A673 (cell line): ENCODE data around the gene NRP2.

Source experiments
- CTCF ChIP-seq: fragments of 300-800, 200-600 bp; sonication (generic); conservative IDR thresholded peaks from 2 replicates; pipeline ENCODE4 v1.5.1; 2017; ENCODE audit warnings: low read depth, mild to moderate bottlenecking, antibody characterized with exemption, low read length, moderate library complexity, mixed read lengths
- EZH2 ChIP-seq: fragments of 200-600 bp; sonication (generic); IDR thresholded peaks from 2 replicates; pipeline ENCODE4 v1.6.1; 2017; ENCODE audit warnings: borderline replicate concordance, low read depth, mild to moderate bottlenecking, mixed read lengths, antibody characterized with exemption, low read length; ENCODE audit not compliant: poor library complexity, severe bottlenecking

GRCh38 chr2:205665791-205666190 lies 16.5 kb upstream of the NRP2 start:
- TF ChIP-seq CTCF (no peak), EZH2 (no peak)
